WTC11 (cell line): ENCODE results near the gene COL19A1. TPM values are rescaled to one million over a fixed set of nuclear protein-coding genes. Genes with fewer than 3 reads are reported as not detected.

ENCODE experiments used
- ATAC-seq: fragments of 200-7000 bp; cut with Tn5 transposase; 2 replicates; pipeline ENCODE4 v1.10.0; 2021; ENCODE audit warnings: mild to moderate bottlenecking, moderate library complexity
- CTCF ChIA-PET: fragments of 300-600 bp; sonication (Branson Sonifier 250); formaldehyde crosslinking; loops from one replicate; lab custom pipeline; 2021; ENCODE audit warnings: antibody characterized with exemption; lab: Charles Lee
- POLR2A ChIA-PET: fragments of 350-600 bp; sonication (Branson Sonifier 250); formaldehyde crosslinking; loops from one replicate; lab custom pipeline; 2021; ENCODE audit warnings: antibody characterized with exemption; lab: Charles Lee
- DNase-seq: peaks from one replicate; pipeline ENCODE4 v3.0.0; 2021; ENCODE audit warnings: low spot score
- H3K27ac Mint-ChIP-seq: 2 replicates; pipeline ENCODE4 v1.8.0; 2021; ENCODE audit warnings: mixed read lengths
- H3K27me3 Mint-ChIP-seq: 2 replicates; pipeline ENCODE4 v1.8.0; 2021; ENCODE audit warnings: low read depth, mild to moderate bottlenecking, moderate library complexity, mixed read lengths
- H3K36me3 Mint-ChIP-seq: 2 replicates; pipeline ENCODE4 v1.8.0; 2021; ENCODE audit warnings: mixed read lengths
- H3K4me1 Mint-ChIP-seq: 2 replicates; pipeline ENCODE4 v1.8.0; 2022; ENCODE audit warnings: mixed read lengths
- H3K4me3 Mint-ChIP-seq: 2 replicates; pipeline ENCODE4 v1.8.0; 2021; ENCODE audit warnings: mild to moderate bottlenecking, moderate library complexity, mixed read lengths
- H3K9me3 Mint-ChIP-seq: 2 replicates; pipeline ENCODE4 v1.8.0; 2021; ENCODE audit warnings: mixed read lengths
- ATF1 ChIP-seq: sonication (generic); formaldehyde crosslinking; IDR thresholded peaks from 2 replicates; pipeline ENCODE4 v1.8.1; 2023; ENCODE audit warnings: mild to moderate bottlenecking, moderate library complexity, missing genetic modification reagents
- EMX1 ChIP-seq: fragments of 250-450 bp; sonication (Bioruptor Pico); IDR thresholded peaks from 2 replicates; pipeline ENCODE4 v1.8.0; 2021; ENCODE audit warnings: mild to moderate bottlenecking
- ESRRA ChIP-seq: sonication (generic); formaldehyde crosslinking; IDR thresholded peaks from 2 replicates; pipeline ENCODE4 v1.8.1; 2022; ENCODE audit warnings: mild to moderate bottlenecking, missing genetic modification reagents, borderline replicate concordance
- FOXJ3 ChIP-seq: sonication (generic); formaldehyde crosslinking; IDR thresholded peaks from 2 replicates; pipeline ENCODE4 v1.9.0; 2021; ENCODE audit warnings: missing genetic modification reagents, mild to moderate bottlenecking, borderline replicate concordance
- MXD4 ChIP-seq: fragments of 250-450 bp; sonication (Bioruptor Pico); IDR thresholded peaks from 2 replicates; pipeline ENCODE4 v1.8.0; 2021; ENCODE audit warnings: mild to moderate bottlenecking, moderate library complexity, borderline replicate concordance
- MYBL2 ChIP-seq: sonication (generic); formaldehyde crosslinking; IDR thresholded peaks from 2 replicates; pipeline ENCODE4 v1.8.1; 2023; ENCODE audit warnings: mild to moderate bottlenecking, moderate library complexity, missing genetic modification reagents
- NFYB ChIP-seq: sonication (generic); formaldehyde crosslinking; conservative IDR thresholded peaks from 2 replicates; pipeline ENCODE4 v1.8.0; 2022; ENCODE audit warnings: low read depth, missing genetic modification reagents
- PRRX2 ChIP-seq: fragments of 250-450 bp; sonication (Bioruptor Pico); IDR thresholded peaks from 2 replicates; pipeline ENCODE4 v1.8.0; 2021; ENCODE audit warnings: mild to moderate bottlenecking
- SOX15 ChIP-seq: fragments of 250-450 bp; sonication (Bioruptor Pico); IDR thresholded peaks from 2 replicates; pipeline ENCODE4 v1.9.0; 2021; ENCODE audit warnings: mild to moderate bottlenecking
- SP1 ChIP-seq: sonication (generic); formaldehyde crosslinking; conservative IDR thresholded peaks from 2 replicates; pipeline ENCODE4 v1.8.1; 2022; ENCODE audit warnings: missing genetic modification reagents
- TEAD4 ChIP-seq: sonication (generic); formaldehyde crosslinking; IDR thresholded peaks from 2 replicates; pipeline ENCODE4 v1.8.0; 2022; ENCODE audit warnings: mild to moderate bottlenecking, missing genetic modification reagents
- USF1 ChIP-seq: sonication (generic); formaldehyde crosslinking; IDR thresholded peaks from 2 replicates; pipeline ENCODE4 v1.8.0; 2022; ENCODE audit warnings: mild to moderate bottlenecking, missing genetic modification reagents
- USF2 ChIP-seq: sonication (generic); formaldehyde crosslinking; IDR thresholded peaks from 2 replicates; pipeline ENCODE4 v1.8.1; 2023; ENCODE audit warnings: mild to moderate bottlenecking, missing genetic modification reagents, moderate library complexity
- ZBTB21 ChIP-seq: sonication (generic); formaldehyde crosslinking; IDR thresholded peaks from 2 replicates; pipeline ENCODE4 v1.8.1; 2023; ENCODE audit warnings: mild to moderate bottlenecking, missing genetic modification reagents, borderline replicate concordance
- ZNF121 ChIP-seq: sonication (generic); formaldehyde crosslinking; IDR thresholded peaks from 2 replicates; pipeline ENCODE4 v1.8.0; 2023; ENCODE audit warnings: missing genetic modification reagents
- ZNF219 ChIP-seq: sonication (generic); formaldehyde crosslinking; IDR thresholded peaks from 2 replicates; pipeline ENCODE4 v1.8.0; 2023; ENCODE audit warnings: missing genetic modification reagents, mild to moderate bottlenecking, borderline replicate concordance
- ZNF232 ChIP-seq: sonication (generic); formaldehyde crosslinking; IDR thresholded peaks from 2 replicates; pipeline ENCODE4 v1.8.0; 2022; ENCODE audit warnings: mild to moderate bottlenecking, missing genetic modification reagents
- ZNF263 ChIP-seq: sonication (generic); formaldehyde crosslinking; IDR thresholded peaks from 2 replicates; pipeline ENCODE4 v1.8.1; 2022; ENCODE audit warnings: low read depth, mild to moderate bottlenecking, moderate library complexity, missing genetic modification reagents
- ZNF423 ChIP-seq: fragments of 250-450 bp; sonication (Bioruptor Pico); IDR thresholded peaks from 2 replicates; pipeline ENCODE4 v2.1.2; 2022; ENCODE audit warnings: mild to moderate bottlenecking, moderate library complexity
- ZNF532 ChIP-seq: fragments of 250-450 bp; sonication (Bioruptor Pico); IDR thresholded peaks from 2 replicates; pipeline ENCODE4 v1.9.0; 2021; ENCODE audit warnings: mild to moderate bottlenecking, borderline replicate concordance
- total RNA-seq: library from RNA; stranded (reverse); gene quantifications from 3 replicates; pipeline ENCODE4 v1.2.3, GENCODE V29; 2021
- TF ChIP-seq, protein P1 (sequence below): fragments of 200-600 bp; IDR thresholded peaks from 2 replicates; pipeline ENCODE4 v1.8.0; 2022; ENCODE audit warnings: antibody characterized with exemption
- TF ChIP-seq, protein P2 (sequence below): fragments of 250-450 bp; sonication (Bioruptor Pico); IDR thresholded peaks from 2 replicates; pipeline ENCODE4 v1.9.0; 2021; ENCODE audit warnings: mild to moderate bottlenecking

Gene COL19A1
- total RNA-seq, 1 experiment from 2014 or later = not detected

DNA sequence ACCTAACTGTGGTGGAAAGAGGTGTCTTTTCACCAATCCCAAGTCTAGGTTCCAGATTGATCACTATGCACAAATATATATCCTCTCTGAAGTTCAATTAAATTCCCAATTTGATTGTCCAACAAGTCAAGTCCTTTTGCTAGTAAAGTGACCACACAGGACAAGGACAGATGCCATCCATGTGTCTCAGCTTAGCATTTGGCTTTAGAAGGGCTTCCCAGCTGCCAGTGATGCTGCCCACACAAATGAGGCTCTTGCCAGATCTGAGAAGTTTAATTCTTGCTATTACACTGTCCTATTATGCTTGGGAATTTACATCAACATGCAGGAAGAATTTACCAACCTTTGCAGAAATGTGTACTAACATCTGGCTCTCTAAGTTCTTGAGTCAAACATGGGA, 328.1 kb downstream of the COL19A1 start (continued):
- no peak for TF ChIP-seq ATF1 (CRISPR knock-in tag)
- TF ChIP-seq PRRX2 = no peak
- TF ChIP-seq SP1 (CRISPR knock-in tag) = no peak
- no peak for TF ChIP-seq ZNF121 (CRISPR knock-in tag)
- TF ChIP-seq EMX1 (CRISPR knock-in tag) = no peak
- TF ChIP-seq MYBL2 = no peak
- TF ChIP-seq ZNF219 (CRISPR knock-in tag) = no peak
- TF ChIP-seq USF1 = no peak
- no peak for TF ChIP-seq ZNF263 (CRISPR knock-in tag)
- TF ChIP-seq, all 79 proteins: peak for 0

DNA sequence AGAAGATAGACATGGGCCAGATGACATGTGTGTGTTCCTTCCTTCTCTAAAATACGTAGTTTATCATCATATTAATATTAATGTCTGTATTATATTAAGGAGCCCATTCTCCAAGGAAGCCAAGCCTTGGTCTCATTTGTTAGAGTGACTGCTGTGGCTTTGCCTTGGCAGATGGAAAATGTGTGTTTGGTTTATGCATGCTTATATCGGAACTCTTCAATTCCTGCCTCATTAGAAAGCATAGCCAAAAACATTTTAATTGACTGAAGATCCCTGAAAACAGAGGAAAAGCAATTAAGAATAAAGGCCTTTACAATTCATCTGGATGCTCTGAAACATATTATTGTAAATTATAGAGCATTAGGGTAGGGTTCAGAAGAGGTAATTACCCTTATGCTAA, 330.2 kb downstream of the COL19A1 start:
- H3K4me3 Mint-ChIP-seq = no peak overlapping the region
- H3K4me1 Mint-ChIP-seq = no peaks in the 10 kb centered on the region
- DNase-seq (no peak), ATAC-seq (no peak)
- ChIA-PET POLR2A (no interaction called here), CTCF (no interaction called here)
- H3K27me3 Mint-ChIP-seq = no peaks in the 10 kb centered on the region
- TF ChIP-seq NFYB (CRISPR knock-in tag) = no peak
- no peak for TF ChIP-seq MXD4 (CRISPR knock-in tag)
- TF ChIP-seq, protein P1, sequence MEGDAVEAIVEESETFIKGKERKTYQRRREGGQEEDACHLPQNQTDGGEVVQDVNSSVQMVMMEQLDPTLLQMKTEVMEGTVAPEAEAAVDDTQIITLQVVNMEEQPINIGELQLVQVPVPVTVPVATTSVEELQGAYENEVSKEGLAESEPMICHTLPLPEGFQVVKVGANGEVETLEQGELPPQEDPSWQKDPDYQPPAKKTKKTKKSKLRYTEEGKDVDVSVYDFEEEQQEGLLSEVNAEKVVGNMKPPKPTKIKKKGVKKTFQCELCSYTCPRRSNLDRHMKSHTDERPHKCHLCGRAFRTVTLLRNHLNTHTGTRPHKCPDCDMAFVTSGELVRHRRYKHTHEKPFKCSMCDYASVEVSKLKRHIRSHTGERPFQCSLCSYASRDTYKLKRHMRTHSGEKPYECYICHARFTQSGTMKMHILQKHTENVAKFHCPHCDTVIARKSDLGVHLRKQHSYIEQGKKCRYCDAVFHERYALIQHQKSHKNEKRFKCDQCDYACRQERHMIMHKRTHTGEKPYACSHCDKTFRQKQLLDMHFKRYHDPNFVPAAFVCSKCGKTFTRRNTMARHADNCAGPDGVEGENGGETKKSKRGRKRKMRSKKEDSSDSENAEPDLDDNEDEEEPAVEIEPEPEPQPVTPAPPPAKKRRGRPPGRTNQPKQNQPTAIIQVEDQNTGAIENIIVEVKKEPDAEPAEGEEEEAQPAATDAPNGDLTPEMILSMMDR = no peak
- no peak for TF ChIP-seq ESRRA
- no peak for TF ChIP-seq ZBTB21 (CRISPR knock-in tag)
- TF ChIP-seq SOX15 = no peak
- TF ChIP-seq USF2 (CRISPR knock-in tag) = no peak
- TF ChIP-seq ZNF423 (CRISPR knock-in tag) = no peak
- no peak for TF ChIP-seq ZNF232 (CRISPR knock-in tag)
- no peak for TF ChIP-seq FOXJ3 (CRISPR knock-in tag)
- H3K36me3 Mint-ChIP-seq = no peaks in the 10 kb centered on the region
- H3K27ac Mint-ChIP-seq = no peak overlapping the region
- no peaks in the 10 kb centered on the region for H3K9me3 Mint-ChIP-seq

DNA sequence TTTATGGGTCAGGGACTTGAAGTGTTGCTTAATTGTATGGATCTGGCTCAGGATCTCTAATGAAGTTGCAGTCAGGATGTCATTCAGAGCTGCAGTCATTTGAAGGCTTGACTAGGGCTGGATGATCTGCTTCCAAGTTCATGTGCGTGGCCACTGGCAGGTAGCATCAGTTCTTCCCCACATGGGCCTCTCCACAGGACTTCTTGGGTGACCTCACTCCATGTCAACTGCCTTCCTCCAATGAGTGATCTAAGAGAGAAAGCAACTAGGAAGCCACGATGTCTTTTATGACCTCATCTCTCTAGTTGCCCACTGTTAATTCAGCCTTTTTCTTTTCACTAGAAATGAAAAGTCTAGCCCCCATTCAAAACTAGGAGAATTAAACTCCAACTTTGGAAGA, 332.4 kb downstream of the COL19A1 start:
- H3K4me3 Mint-ChIP-seq = no peak overlapping the region
- ATAC-seq (no peak), DNase-seq (no peak)
- H3K27ac Mint-ChIP-seq = no peak overlapping the region
- no peaks in the 10 kb centered on the region for H3K36me3 Mint-ChIP-seq
- H3K9me3 Mint-ChIP-seq = no peaks in the 10 kb centered on the region
- peaks cover 13% of the 10 kb centered on the region for H3K4me1 Mint-ChIP-seq
- ChIA-PET CTCF (no interaction called here), POLR2A (no interaction called here)
- H3K27me3 Mint-ChIP-seq = no peaks in the 10 kb centered on the region
- TF ChIP-seq, protein P1 = no peak
- TF ChIP-seq, protein P2, sequence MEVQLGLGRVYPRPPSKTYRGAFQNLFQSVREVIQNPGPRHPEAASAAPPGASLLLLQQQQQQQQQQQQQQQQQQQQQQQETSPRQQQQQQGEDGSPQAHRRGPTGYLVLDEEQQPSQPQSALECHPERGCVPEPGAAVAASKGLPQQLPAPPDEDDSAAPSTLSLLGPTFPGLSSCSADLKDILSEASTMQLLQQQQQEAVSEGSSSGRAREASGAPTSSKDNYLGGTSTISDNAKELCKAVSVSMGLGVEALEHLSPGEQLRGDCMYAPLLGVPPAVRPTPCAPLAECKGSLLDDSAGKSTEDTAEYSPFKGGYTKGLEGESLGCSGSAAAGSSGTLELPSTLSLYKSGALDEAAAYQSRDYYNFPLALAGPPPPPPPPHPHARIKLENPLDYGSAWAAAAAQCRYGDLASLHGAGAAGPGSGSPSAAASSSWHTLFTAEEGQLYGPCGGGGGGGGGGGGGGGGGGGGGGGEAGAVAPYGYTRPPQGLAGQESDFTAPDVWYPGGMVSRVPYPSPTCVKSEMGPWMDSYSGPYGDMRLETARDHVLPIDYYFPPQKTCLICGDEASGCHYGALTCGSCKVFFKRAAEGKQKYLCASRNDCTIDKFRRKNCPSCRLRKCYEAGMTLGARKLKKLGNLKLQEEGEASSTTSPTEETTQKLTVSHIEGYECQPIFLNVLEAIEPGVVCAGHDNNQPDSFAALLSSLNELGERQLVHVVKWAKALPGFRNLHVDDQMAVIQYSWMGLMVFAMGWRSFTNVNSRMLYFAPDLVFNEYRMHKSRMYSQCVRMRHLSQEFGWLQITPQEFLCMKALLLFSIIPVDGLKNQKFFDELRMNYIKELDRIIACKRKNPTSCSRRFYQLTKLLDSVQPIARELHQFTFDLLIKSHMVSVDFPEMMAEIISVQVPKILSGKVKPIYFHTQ (CRISPR knock-in tag) = no peak
- TF ChIP-seq ZNF532 (CRISPR knock-in tag) (no peak), TEAD4 (CRISPR knock-in tag) (no peak)
